ENCODE data around the gene ACTRT2. TPM values are rescaled to one million over a fixed set of nuclear protein-coding genes. Genes with fewer than 3 reads are reported as not detected.
A peak's percentile ranks its signal among the peaks of the same experiment; 100 is the strongest.

ACTRT2 gene
- total and polyA plus RNA-seq, 2 experiments from 2014 or later, result not detected

DNA sequence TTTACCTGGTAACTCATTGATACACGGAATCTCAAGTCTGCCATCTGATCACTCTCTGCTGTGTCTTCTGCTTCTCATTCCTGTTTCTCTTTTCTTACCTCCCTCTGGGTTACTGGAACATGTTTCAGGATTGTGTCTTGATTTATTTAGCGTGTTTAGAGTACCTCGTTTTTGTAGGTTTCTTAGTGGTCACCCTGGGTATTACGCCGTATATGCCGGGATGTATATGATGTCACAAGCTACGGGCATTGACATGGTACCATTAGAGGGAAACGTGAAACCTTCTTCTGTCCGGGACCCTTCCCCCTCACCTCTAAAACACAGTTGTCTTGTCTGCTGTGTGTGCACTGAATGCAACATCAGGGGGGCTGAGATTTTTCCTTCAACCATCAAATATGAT, 2.8 kb downstream of the ACTRT2 start:
- Histone ChIP-seq H3K79me2 (replicated peaks; ENCODE audit: insufficient read depth) (no peaks in the 10 kb centered on the region), H3K36me3 (ENCODE audit: insufficient read depth) (no peaks in the 10 kb centered on the region), H3K27me3 (ENCODE audit: insufficient read depth) (no peaks in the 10 kb centered on the region), H3K4me2 (no peak overlapping the region), H3K4me1 (ENCODE audit: insufficient read depth) (no peaks in the 10 kb centered on the region; the same call in 1 of the 2 replicates), H3F3A (replicated peaks; ENCODE audit: low read depth) (no peaks in the 10 kb centered on the region), H3K9me2 (ENCODE audit: insufficient read depth) (no peaks in the 10 kb centered on the region), H3K27ac (ENCODE audit: low read depth) (no peak overlapping the region), H3K4me3 (no peak overlapping the region), H4K20me1 (replicated peaks; ENCODE audit: insufficient read depth) (no peaks in the 10 kb centered on the region), H2AFZ (no peak overlapping the region)
- Mint-ChIP-seq H3K27me3 (ENCODE audit: insufficient read depth, low read depth, poor library complexity) (peaks cover 14% of the 10 kb centered on the region), H3K27ac (no peak overlapping the region), H3K9me3 (no peaks in the 10 kb centered on the region), H3K4me1 (peaks cover 10% of the 10 kb centered on the region; the same call in 2 of the 3 replicates), H3K36me3 (ENCODE audit: low read depth) (no peaks in the 10 kb centered on the region), H3K4me3 (no peak overlapping the region)
- ATAC-seq, result peak; percentile 23
- DNase-seq (ENCODE audit: low spot score), result peak; percentile 43
- TF ChIP-seq, protein P1, sequence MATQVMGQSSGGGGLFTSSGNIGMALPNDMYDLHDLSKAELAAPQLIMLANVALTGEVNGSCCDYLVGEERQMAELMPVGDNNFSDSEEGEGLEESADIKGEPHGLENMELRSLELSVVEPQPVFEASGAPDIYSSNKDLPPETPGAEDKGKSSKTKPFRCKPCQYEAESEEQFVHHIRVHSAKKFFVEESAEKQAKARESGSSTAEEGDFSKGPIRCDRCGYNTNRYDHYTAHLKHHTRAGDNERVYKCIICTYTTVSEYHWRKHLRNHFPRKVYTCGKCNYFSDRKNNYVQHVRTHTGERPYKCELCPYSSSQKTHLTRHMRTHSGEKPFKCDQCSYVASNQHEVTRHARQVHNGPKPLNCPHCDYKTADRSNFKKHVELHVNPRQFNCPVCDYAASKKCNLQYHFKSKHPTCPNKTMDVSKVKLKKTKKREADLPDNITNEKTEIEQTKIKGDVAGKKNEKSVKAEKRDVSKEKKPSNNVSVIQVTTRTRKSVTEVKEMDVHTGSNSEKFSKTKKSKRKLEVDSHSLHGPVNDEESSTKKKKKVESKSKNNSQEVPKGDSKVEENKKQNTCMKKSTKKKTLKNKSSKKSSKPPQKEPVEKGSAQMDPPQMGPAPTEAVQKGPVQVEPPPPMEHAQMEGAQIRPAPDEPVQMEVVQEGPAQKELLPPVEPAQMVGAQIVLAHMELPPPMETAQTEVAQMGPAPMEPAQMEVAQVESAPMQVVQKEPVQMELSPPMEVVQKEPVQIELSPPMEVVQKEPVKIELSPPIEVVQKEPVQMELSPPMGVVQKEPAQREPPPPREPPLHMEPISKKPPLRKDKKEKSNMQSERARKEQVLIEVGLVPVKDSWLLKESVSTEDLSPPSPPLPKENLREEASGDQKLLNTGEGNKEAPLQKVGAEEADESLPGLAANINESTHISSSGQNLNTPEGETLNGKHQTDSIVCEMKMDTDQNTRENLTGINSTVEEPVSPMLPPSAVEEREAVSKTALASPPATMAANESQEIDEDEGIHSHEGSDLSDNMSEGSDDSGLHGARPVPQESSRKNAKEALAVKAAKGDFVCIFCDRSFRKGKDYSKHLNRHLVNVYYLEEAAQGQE (IDR thresholded peaks at IDR 0.05; ENCODE audit: unreplicated experiment), result no peak
- TF ChIP-seq NANOG (IDR thresholded peaks at IDR 0.05; ENCODE audit: borderline replicate concordance) (no peak), ZNF331 (CRISPR knock-in tag; IDR thresholded peaks at IDR 0.05; ENCODE audit: low read depth) (no peak), CREB1 (CRISPR knock-in tag; IDR thresholded peaks at IDR 0.05; ENCODE audit: low read depth) (peak; percentile 33; the same call in 1 of the 2 replicates), EZH2 (IDR thresholded peaks at IDR 0.05; ENCODE audit: low read depth, unreplicated experiment) (no peak), POLR2AphosphoS5 (IDR thresholded peaks at IDR 0.05; ENCODE audit: low read depth) (no peak), ZNF114 (CRISPR knock-in tag; IDR thresholded peaks at IDR 0.05) (no peak)
- TF ChIP-seq, protein P2, sequence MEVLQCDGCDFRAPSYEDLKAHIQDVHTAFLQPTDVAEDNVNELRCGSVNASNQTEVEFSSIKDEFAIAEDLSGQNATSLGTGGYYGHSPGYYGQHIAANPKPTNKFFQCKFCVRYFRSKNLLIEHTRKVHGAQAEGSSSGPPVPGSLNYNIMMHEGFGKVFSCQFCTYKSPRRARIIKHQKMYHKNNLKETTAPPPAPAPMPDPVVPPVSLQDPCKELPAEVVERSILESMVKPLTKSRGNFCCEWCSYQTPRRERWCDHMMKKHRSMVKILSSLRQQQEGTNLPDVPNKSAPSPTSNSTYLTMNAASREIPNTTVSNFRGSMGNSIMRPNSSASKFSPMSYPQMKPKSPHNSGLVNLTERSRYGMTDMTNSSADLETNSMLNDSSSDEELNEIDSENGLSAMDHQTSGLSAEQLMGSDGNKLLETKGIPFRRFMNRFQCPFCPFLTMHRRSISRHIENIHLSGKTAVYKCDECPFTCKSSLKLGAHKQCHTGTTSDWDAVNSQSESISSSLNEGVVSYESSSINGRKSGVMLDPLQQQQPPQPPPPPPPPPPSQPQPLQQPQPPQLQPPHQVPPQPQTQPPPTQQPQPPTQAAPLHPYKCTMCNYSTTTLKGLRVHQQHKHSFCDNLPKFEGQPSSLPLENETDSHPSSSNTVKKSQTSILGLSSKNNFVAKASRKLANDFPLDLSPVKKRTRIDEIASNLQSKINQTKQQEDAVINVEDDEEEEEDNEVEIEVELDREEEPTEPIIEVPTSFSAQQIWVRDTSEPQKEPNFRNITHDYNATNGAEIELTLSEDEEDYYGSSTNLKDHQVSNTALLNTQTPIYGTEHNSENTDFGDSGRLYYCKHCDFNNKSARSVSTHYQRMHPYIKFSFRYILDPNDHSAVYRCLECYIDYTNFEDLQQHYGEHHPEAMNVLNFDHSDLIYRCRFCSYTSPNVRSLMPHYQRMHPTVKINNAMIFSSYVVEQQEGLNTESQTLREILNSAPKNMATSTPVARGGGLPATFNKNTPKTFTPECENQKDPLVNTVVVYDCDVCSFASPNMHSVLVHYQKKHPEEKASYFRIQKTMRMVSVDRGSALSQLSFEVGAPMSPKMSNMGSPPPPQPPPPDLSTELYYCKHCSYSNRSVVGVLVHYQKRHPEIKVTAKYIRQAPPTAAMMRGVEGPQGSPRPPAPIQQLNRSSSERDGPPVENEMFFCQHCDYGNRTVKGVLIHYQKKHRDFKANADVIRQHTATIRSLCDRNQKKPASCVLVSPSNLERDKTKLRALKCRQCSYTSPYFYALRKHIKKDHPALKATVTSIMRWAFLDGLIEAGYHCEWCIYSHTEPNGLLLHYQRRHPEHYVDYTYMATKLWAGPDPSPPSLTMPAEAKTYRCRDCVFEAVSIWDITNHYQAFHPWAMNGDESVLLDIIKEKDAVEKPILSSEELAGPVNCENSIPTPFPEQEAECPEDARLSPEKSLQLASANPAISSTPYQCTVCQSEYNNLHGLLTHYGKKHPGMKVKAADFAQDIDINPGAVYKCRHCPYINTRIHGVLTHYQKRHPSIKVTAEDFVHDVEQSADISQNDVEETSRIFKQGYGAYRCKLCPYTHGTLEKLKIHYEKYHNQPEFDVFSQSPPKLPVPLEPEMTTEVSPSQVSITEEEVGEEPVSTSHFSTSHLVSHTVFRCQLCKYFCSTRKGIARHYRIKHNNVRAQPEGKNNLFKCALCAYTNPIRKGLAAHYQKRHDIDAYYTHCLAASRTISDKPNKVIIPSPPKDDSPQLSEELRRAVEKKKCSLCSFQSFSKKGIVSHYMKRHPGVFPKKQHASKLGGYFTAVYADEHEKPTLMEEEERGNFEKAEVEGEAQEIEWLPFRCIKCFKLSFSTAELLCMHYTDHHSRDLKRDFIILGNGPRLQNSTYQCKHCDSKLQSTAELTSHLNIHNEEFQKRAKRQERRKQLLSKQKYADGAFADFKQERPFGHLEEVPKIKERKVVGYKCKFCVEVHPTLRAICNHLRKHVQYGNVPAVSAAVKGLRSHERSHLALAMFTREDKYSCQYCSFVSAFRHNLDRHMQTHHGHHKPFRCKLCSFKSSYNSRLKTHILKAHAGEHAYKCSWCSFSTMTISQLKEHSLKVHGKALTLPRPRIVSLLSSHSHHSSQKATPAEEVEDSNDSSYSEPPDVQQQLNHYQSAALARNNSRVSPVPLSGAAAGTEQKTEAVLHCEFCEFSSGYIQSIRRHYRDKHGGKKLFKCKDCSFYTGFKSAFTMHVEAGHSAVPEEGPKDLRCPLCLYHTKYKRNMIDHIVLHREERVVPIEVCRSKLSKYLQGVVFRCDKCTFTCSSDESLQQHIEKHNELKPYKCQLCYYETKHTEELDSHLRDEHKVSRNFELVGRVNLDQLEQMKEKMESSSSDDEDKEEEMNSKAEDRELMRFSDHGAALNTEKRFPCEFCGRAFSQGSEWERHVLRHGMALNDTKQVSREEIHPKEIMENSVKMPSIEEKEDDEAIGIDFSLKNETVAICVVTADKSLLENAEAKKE (CRISPR knock-in tag; IDR thresholded peaks at IDR 0.05), result no peak
- TF ChIP-seq, protein P3, sequence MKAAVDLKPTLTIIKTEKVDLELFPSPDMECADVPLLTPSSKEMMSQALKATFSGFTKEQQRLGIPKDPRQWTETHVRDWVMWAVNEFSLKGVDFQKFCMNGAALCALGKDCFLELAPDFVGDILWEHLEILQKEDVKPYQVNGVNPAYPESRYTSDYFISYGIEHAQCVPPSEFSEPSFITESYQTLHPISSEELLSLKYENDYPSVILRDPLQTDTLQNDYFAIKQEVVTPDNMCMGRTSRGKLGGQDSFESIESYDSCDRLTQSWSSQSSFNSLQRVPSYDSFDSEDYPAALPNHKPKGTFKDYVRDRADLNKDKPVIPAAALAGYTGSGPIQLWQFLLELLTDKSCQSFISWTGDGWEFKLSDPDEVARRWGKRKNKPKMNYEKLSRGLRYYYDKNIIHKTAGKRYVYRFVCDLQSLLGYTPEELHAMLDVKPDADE (IDR thresholded peaks at IDR 0.05), result no peak
- TF ChIP-seq, protein P4, sequence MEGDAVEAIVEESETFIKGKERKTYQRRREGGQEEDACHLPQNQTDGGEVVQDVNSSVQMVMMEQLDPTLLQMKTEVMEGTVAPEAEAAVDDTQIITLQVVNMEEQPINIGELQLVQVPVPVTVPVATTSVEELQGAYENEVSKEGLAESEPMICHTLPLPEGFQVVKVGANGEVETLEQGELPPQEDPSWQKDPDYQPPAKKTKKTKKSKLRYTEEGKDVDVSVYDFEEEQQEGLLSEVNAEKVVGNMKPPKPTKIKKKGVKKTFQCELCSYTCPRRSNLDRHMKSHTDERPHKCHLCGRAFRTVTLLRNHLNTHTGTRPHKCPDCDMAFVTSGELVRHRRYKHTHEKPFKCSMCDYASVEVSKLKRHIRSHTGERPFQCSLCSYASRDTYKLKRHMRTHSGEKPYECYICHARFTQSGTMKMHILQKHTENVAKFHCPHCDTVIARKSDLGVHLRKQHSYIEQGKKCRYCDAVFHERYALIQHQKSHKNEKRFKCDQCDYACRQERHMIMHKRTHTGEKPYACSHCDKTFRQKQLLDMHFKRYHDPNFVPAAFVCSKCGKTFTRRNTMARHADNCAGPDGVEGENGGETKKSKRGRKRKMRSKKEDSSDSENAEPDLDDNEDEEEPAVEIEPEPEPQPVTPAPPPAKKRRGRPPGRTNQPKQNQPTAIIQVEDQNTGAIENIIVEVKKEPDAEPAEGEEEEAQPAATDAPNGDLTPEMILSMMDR (conservative IDR thresholded peaks at IDR 0.05; ENCODE audit: low read depth in 2 of 2), result peak in 1 of 2 experiments; percentile 30; a peak in 1 of 4 replicates

Data from GM23338 (cell line).